Colonic mucosa (tissue), 4 donors: Measurements from ENCODE around the gene CDKAL1. TPM values are rescaled to one million over a fixed set of nuclear protein-coding genes. Genes with fewer than 3 reads are reported as not detected.

Experiments
- DNase-seq: peaks from one replicate; pipeline ENCODE4 v3.0.0-alpha.2; 2020
- H3K27ac ChIP-seq: fragments of 200-600 bp; one replicate; pipeline ENCODE4 v1.8.0; 2021
- H3K27me3 ChIP-seq: fragments of 200-600 bp; one replicate; pipeline ENCODE4 v1.8.0; 2021
- H3K36me3 ChIP-seq: fragments of 200-600 bp; one replicate; pipeline ENCODE4 v1.8.0; 2021
- H3K4me1 ChIP-seq: fragments of 200-600 bp; one replicate; pipeline ENCODE4 v1.8.0; 2021; ENCODE audit warnings: mild to moderate bottlenecking
- H3K4me3 ChIP-seq: fragments of 200-600 bp; one replicate; pipeline ENCODE4 v1.8.0; 2021
- H3K9ac ChIP-seq, 2 donors: one replicate each; pipeline ENCODE4 v1.7.0; 2013; ENCODE audit warnings: control low read depth in 2 of 2, low read depth in 2 of 2, low read length in 2 of 2
- H3K9me3 ChIP-seq: fragments of 200-600 bp; one replicate; pipeline ENCODE4 v1.8.0; 2021
- CTCF ChIP-seq: fragments of 200-600 bp; IDR thresholded peaks from one replicate; pipeline ENCODE4 v1.8.0; 2022; ENCODE audit warnings: antibody characterized with exemption, mild to moderate bottlenecking
- intact Hi-C: fragments of 100-400 bp; cut with DNase I; formaldehyde crosslinking; loops from one replicate; pipeline ENCODE4 v1.14.1; 2022
- total RNA-seq, 2 donors: library from RNA; stranded (reverse); fragmentation: NEBNext Ultra II Directional in 1 of 2; extraction: Animal tissue kit (Norgen Biotek cat#: 25700) in 1 of 2; gene quantifications; one replicate each; pipeline ENCODE4 v1.2.1, GENCODE V29; 2021
- donor health status: healthy.
- donor health status: DM: no; HTN: no; CAD: no.
- donor health status: DM: no; HTN: no; CAD: no.

The CDKAL1 gene
- total RNA-seq, 2 donors from 2014 or later: 13.8 to 14.2 TPM

GRCh38 chr6:21138336-21139069, 604.2 kb downstream of the CDKAL1 start:
- TF ChIP-seq CTCF: no peak
- intact Hi-C loops: no loop called here
- no peak for DNase-seq
- no peaks in the 10 kb centered on the region for H3K4me1 ChIP-seq
- no peaks in the 10 kb centered on the region for H3K9me3 ChIP-seq
- no peak overlapping the region for H3K4me3 ChIP-seq
- no peaks in the 10 kb centered on the region for H3K27me3 ChIP-seq
- H3K27ac ChIP-seq: no peak overlapping the region
- no peak overlapping the region for H3K9ac ChIP-seq
- no peaks in the 10 kb centered on the region for H3K36me3 ChIP-seq

- no peak for TF ChIP-seq CTCF
- Histone ChIP-seq H3K4me3 (no peak overlapping the region), H3K4me1 (no peaks in the 10 kb centered on the region), H3K36me3 (no peaks in the 10 kb centered on the region), H3K9me3 (no peaks in the 10 kb centered on the region), H3K9ac (no peak overlapping the region), H3K27ac (no peak overlapping the region), H3K27me3 (no peaks in the 10 kb centered on the region)
- DNase-seq: no peak
- intact Hi-C loops: no loop called here
Measured at GRCh38 chr6:21140966-21141365, 606.7 kb downstream of the CDKAL1 start.

GRCh38 chr6:21141616-21142303, 607.5 kb downstream of the CDKAL1 start:
- intact Hi-C loops: no loop called here
- no peaks in the 10 kb centered on the region for H3K27me3 ChIP-seq

GRCh38 chr6:21142741-21143140, 608.5 kb downstream of the CDKAL1 start:
- intact Hi-C loops: no loop called here
- H3K4me1 ChIP-seq: no peaks in the 10 kb centered on the region
- no peak overlapping the region for H3K27ac ChIP-seq
- no peaks in the 10 kb centered on the region for H3K9me3 ChIP-seq
- no peak for DNase-seq
- H3K27me3 ChIP-seq: no peaks in the 10 kb centered on the region
- no peak overlapping the region for H3K9ac ChIP-seq
- H3K4me3 ChIP-seq: no peak overlapping the region
- H3K36me3 ChIP-seq: no peaks in the 10 kb centered on the region
- no peak for TF ChIP-seq CTCF

More at GRCh38 chr6:21141616-21142303, 607.5 kb downstream of the CDKAL1 start:
- Histone ChIP-seq H3K9ac (no peak overlapping the region), H3K9me3 (no peaks in the 10 kb centered on the region), H3K4me3 (no peak overlapping the region), H3K4me1 (no peaks in the 10 kb centered on the region), H3K36me3 (no peaks in the 10 kb centered on the region), H3K27ac (no peak overlapping the region)
- no peak for DNase-seq
- no peak for TF ChIP-seq CTCF

- no peak overlapping the region for H3K27ac ChIP-seq
- no peaks in the 10 kb centered on the region for H3K4me1 ChIP-seq
- H3K4me3 ChIP-seq: no peak overlapping the region
- intact Hi-C loops: no loop called here
- H3K27me3 ChIP-seq: no peaks in the 10 kb centered on the region
- no peak for TF ChIP-seq CTCF
- DNase-seq: no peak
- no peaks in the 10 kb centered on the region for H3K36me3 ChIP-seq
- no peaks in the 10 kb centered on the region for H3K9me3 ChIP-seq
- H3K9ac ChIP-seq: no peak overlapping the region
Measured at GRCh38 chr6:21143645-21144044, 609.4 kb downstream of the CDKAL1 start.
